ES-I3 (cell line): ENCODE measurements around the gene ZNF398.
A peak's percentile ranks its signal among the peaks of the same experiment; 100 is the strongest.

ENCODE experiments used
- H3K36me3 ChIP-seq: 2 replicates; pipeline ENCODE4 v1.6.1; 2013; ENCODE audit warnings: mild to moderate bottlenecking, low read length, control low read depth, moderate library complexity; ENCODE audit not compliant: insufficient read depth
- H3K4me1 ChIP-seq: 2 replicates; pipeline ENCODE4 v1.6.1; 2013; ENCODE audit warnings: mild to moderate bottlenecking, control low read depth, low read length; ENCODE audit not compliant: insufficient read depth
- H3K9ac ChIP-seq: 2 replicates; pipeline ENCODE4 v1.6.1; 2013; ENCODE audit warnings: low read depth, mild to moderate bottlenecking, low read length, moderate library complexity
- H3K9me3 ChIP-seq: 2 replicates; pipeline ENCODE4 v1.6.1; 2013; ENCODE audit warnings: mild to moderate bottlenecking, low read length, moderate library complexity; ENCODE audit not compliant: control insufficient read depth, insufficient read depth

ZNF398 gene

GRCh38 chr7:149166630-149167352 is 19.5 kb downstream of the ZNF398 start:
- no peaks in the 10 kb centered on the region for H3K9me3 ChIP-seq
- no peaks in the 10 kb centered on the region for H3K4me1 ChIP-seq
- no peak overlapping the region for H3K9ac ChIP-seq
- H3K36me3 ChIP-seq = peaks cover 55% of the 10 kb centered on the region

- Histone ChIP-seq H3K4me1 (no peaks in the 10 kb centered on the region), H3K9me3 (no peaks in the 10 kb centered on the region), H3K9ac (no peak overlapping the region), H3K36me3 (peaks cover 55% of the 10 kb centered on the region)
Observed at GRCh38 chr7:149171892-149172533, 24.8 kb downstream of the ZNF398 start.

- Histone ChIP-seq H3K9ac (no peak overlapping the region), H3K4me1 (no peaks in the 10 kb centered on the region), H3K9me3 (no peaks in the 10 kb centered on the region), H3K36me3 (peaks cover 56% of the 10 kb centered on the region)
Observed at GRCh38 chr7:149172534-149172920, 25.3 kb downstream of the ZNF398 start.

- H3K36me3 ChIP-seq = peaks cover 66% of the 10 kb centered on the region
- no peaks in the 10 kb centered on the region for H3K4me1 ChIP-seq
- no peaks in the 10 kb centered on the region for H3K9me3 ChIP-seq
- H3K9ac ChIP-seq = no peak overlapping the region
Observed at GRCh38 chr7:149175150-149175549, 27.9 kb downstream of the ZNF398 start.

GRCh38 chr7:149179241-149179640 is 32.0 kb downstream of the ZNF398 start:
- Histone ChIP-seq H3K36me3 (peaks cover 57% of the 10 kb centered on the region), H3K9me3 (no peaks in the 10 kb centered on the region), H3K9ac (no peak overlapping the region), H3K4me1 (no peaks in the 10 kb centered on the region)

GRCh38 chr7:149180722-149181449 is 33.6 kb downstream of the ZNF398 start:
- Histone ChIP-seq H3K36me3 (peaks cover 50% of the 10 kb centered on the region), H3K9ac (no peak overlapping the region), H3K9me3 (no peaks in the 10 kb centered on the region), H3K4me1 (no peaks in the 10 kb centered on the region)

GRCh38 chr7:149181450-149181790 is 34.2 kb downstream of the ZNF398 start:
- H3K9me3 ChIP-seq = no peaks in the 10 kb centered on the region
- H3K9ac ChIP-seq = no peak overlapping the region
- H3K4me1 ChIP-seq = no peaks in the 10 kb centered on the region
- H3K36me3 ChIP-seq = peaks cover 46% of the 10 kb centered on the region

- H3K9ac ChIP-seq = no peak overlapping the region
- no peaks in the 10 kb centered on the region for H3K9me3 ChIP-seq
- peaks cover 25% of the 10 kb centered on the region for H3K36me3 ChIP-seq
- H3K4me1 ChIP-seq = no peaks in the 10 kb centered on the region
Observed at GRCh38 chr7:149184274-149184673, 37.0 kb downstream of the ZNF398 start.

- Histone ChIP-seq H3K36me3 (no peaks in the 10 kb centered on the region), H3K4me1 (no peaks in the 10 kb centered on the region), H3K9me3 (no peaks in the 10 kb centered on the region), H3K9ac (no peak overlapping the region)
Observed at GRCh38 chr7:149188213-149188612, 41.0 kb downstream of the ZNF398 start.

GRCh38 chr7:149188637-149189259 is 41.5 kb downstream of the ZNF398 start:
- Histone ChIP-seq H3K9ac (no peak overlapping the region), H3K4me1 (no peaks in the 10 kb centered on the region), H3K36me3 (no peaks in the 10 kb centered on the region), H3K9me3 (no peaks in the 10 kb centered on the region)

GRCh38 chr7:149191851-149192250 is 44.6 kb downstream of the ZNF398 start:
- no peaks in the 10 kb centered on the region for H3K9me3 ChIP-seq
- no peak overlapping the region for H3K9ac ChIP-seq
- no peaks in the 10 kb centered on the region for H3K4me1 ChIP-seq
- H3K36me3 ChIP-seq = no peaks in the 10 kb centered on the region

GRCh38 chr7:149194799-149195179 is 47.5 kb downstream of the ZNF398 start:
- no peaks in the 10 kb centered on the region; the same call in 1 of the 2 replicates for H3K4me1 ChIP-seq
- H3K9me3 ChIP-seq = no peaks in the 10 kb centered on the region
- peak overlapping the region; percentile 80 for H3K9ac ChIP-seq
- peaks cover 12% of the 10 kb centered on the region; the same call in 1 of the 2 replicates for H3K36me3 ChIP-seq

- no peaks in the 10 kb centered on the region; the same call in 1 of the 2 replicates for H3K4me1 ChIP-seq
- peak within 1 kb of the TSS; percentile 80 for H3K9ac ChIP-seq
- peaks cover 17% of the 10 kb centered on the region; the same call in 1 of the 2 replicates for H3K36me3 ChIP-seq
- no peaks in the 10 kb centered on the region for H3K9me3 ChIP-seq
Observed at GRCh38 chr7:149195180-149196150, 48.2 kb downstream of the ZNF398 start, which contains the start of gene ZNF282. TSS of gene ZNF282 (plus strand) at chr7:149195546. CDS start at chr7:149195590, 44 bp downstream.
